ENCODE measurements around the gene RAI1.
"Not testable (repeated sequence)": the region's sequence is repeated elsewhere in the genome, so short reads cannot be mapped to it uniquely, and the experiment has no call there.

The RAI1 gene

GRCh38 chr17:17808200-17808599 is 126.9 kb downstream of the RAI1 start:
- not testable (repeated sequence) for DNase-seq

GRCh38 chr17:17808706-17809432 is 127.6 kb downstream of the RAI1 start:
- DNase-seq, result no peak

- no peak for DNase-seq
These were observed 128.3 kb downstream of the RAI1 start for GRCh38 chr17:17809531-17810083.

GRCh38 chr17:17810084-17810894 is 129.0 kb downstream of the RAI1 start:
- DNase-seq, result no peak

GRCh38 chr17:17810895-17811248 is 129.6 kb downstream of the RAI1 start:
- no peak for DNase-seq

- DNase-seq, result no peak
These were observed 130.3 kb downstream of the RAI1 start for GRCh38 chr17:17811381-17812210.

GRCh38 chr17:17812211-17813054 is 131.2 kb downstream of the RAI1 start:
- peak; percentile 48 for DNase-seq

- no peak for DNase-seq
These were observed 131.9 kb downstream of the RAI1 start for GRCh38 chr17:17813055-17813724.

GRCh38 chr17:17813725-17814095 is 132.5 kb downstream of the RAI1 start:
- DNase-seq, result no peak

GRCh38 chr17:17814162-17815061 is 133.2 kb downstream of the RAI1 start:
- DNase-seq, result no peak

GRCh38 chr17:17815062-17815406 is 133.8 kb downstream of the RAI1 start:
- no peak for DNase-seq

GRCh38 chr17:17815436-17816200 is 134.4 kb downstream of the RAI1 start:
- DNase-seq, result no peak

- no peak for DNase-seq
These were observed 135.1 kb downstream of the RAI1 start for GRCh38 chr17:17816240-17816814.

GRCh38 chr17:17816831-17817551 is 135.7 kb downstream of the RAI1 start:
- no peak for DNase-seq

GRCh38 chr17:17817552-17817947 is 136.3 kb downstream of the RAI1 start:
- DNase-seq, result no peak

GRCh38 chr17:17818088-17818526 is 136.8 kb downstream of the RAI1 start:
- no peak for DNase-seq

- no peak for DNase-seq
These were observed 137.9 kb downstream of the RAI1 start for GRCh38 chr17:17819111-17819510.

GRCh38 chr17:17819561-17819995 is 138.3 kb downstream of the RAI1 start:
- peak; percentile 74 for DNase-seq

GRCh38 chr17:17820046-17820445 is 138.8 kb downstream of the RAI1 start:
- DNase-seq, result no peak
